Measurements from ENCODE around the gene GMCL2. TPM values are rescaled to one million over a fixed set of nuclear protein-coding genes. Genes with fewer than 3 reads are reported as not detected.
A peak's percentile ranks its signal among the peaks of the same experiment; 100 is the strongest.
"Not testable (repeated sequence)": the region's sequence is repeated elsewhere in the genome, so short reads cannot be mapped to it uniquely, and the experiment has no call there.

The GMCL2 gene
- total and polyA plus RNA-seq, 12 donors = not detected

DNA sequence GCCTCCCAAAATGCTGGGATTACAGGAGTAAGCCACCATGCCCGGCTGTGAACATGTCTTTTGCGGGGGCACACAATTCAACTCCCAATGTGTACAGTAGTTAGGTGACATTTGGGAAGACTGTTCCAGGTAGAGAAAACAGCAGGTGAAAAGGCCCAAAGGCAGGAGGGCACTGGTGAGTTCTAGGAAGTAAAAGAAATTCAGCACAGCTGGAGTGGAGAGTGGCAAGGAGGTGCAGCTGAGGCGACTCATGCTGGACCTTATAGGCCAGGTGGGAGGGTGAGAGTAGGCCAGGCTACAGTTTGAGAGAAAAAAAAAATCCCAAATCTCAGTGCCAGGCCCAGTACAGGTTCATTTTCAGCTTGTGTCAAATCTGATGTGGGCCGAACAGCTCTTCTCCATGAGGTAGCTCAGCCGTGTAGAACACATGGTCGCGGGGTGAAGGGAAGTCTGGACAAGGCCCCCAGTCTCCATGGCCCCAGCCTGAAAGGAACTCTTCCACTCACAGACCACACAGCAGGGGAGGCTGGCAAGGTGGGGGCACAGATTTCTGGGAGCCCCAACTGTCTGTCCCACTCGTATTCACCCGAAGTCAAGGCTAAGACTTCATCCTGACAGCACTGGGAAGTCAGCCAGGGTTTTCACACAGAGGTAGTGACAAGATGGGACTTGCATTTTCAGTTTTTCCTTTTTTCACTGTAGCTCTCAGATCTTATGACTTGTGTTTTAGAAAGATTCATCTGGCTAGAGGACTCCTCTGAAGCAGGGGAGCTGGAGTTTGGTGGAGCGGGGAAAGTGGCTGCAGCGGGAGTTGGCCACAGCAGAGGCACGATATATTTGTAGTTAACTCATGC is 12.6 kb upstream of the GMCL2 start:
- Histone ChIP-seq H3K27ac (no peak overlapping the region), H3K36me3 (no peaks in the 10 kb centered on the region), H3K4me3 (no peak overlapping the region), H3K9me3 (no peaks in the 10 kb centered on the region), H3K27me3 (peaks cover 0 to 5% (median 0%) of the 10 kb centered on the region in 7 donors), H3K4me1 (peaks cover 0 to 9% (median 3%) of the 10 kb centered on the region in 9 donors)
- ATAC-seq (no peak), DNase-seq (no peak)
- intact Hi-C loops (cut with DNase I) = no loop called here
- WGBS, 2 donors = 82% methylated on average over 12 of the region's 12 CpGs
- TF ChIP-seq, protein P1, sequence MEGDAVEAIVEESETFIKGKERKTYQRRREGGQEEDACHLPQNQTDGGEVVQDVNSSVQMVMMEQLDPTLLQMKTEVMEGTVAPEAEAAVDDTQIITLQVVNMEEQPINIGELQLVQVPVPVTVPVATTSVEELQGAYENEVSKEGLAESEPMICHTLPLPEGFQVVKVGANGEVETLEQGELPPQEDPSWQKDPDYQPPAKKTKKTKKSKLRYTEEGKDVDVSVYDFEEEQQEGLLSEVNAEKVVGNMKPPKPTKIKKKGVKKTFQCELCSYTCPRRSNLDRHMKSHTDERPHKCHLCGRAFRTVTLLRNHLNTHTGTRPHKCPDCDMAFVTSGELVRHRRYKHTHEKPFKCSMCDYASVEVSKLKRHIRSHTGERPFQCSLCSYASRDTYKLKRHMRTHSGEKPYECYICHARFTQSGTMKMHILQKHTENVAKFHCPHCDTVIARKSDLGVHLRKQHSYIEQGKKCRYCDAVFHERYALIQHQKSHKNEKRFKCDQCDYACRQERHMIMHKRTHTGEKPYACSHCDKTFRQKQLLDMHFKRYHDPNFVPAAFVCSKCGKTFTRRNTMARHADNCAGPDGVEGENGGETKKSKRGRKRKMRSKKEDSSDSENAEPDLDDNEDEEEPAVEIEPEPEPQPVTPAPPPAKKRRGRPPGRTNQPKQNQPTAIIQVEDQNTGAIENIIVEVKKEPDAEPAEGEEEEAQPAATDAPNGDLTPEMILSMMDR (IDR thresholded peaks at IDR 0.05) = no peak

DNA sequence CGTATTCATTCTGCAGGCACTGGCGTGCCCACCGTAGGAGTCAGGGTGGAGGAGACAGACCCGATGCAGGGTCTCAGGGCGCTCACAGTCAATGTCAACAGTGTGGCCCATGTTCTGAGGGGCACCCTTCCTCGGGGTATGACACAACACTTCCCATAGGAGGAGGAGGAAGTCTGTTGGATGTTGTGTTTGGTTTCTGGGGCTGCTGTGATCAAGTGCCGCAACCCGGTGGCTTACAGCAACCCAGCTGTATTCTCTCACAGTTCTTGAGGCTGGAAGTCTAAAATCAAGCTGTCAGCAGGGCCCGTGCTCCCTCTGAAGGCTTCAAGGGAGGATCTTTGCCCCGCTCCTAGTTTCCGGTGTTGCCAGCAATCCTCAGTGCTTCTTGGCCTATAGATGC is 11.5 kb upstream of the GMCL2 start:
- ATAC-seq (no peak), DNase-seq (no peak)
- Histone ChIP-seq H3K36me3 (no peaks in the 10 kb centered on the region), H3K4me1 (peaks cover 0 to 14% (median 1%) of the 10 kb centered on the region in 9 donors), H3K4me3 (no peak overlapping the region), H3K27ac (no peak overlapping the region), H3K9me3 (no peaks in the 10 kb centered on the region), H3K27me3 (peaks cover 0 to 16% (median 10%) of the 10 kb centered on the region in 7 donors)
- TF ChIP-seq, protein P1 (IDR thresholded peaks at IDR 0.05) = no peak
- intact Hi-C loops (cut with DNase I) = no loop called here
- WGBS, 2 donors = 77 to 78% methylated on average over 11 of the region's 11 CpGs

DNA sequence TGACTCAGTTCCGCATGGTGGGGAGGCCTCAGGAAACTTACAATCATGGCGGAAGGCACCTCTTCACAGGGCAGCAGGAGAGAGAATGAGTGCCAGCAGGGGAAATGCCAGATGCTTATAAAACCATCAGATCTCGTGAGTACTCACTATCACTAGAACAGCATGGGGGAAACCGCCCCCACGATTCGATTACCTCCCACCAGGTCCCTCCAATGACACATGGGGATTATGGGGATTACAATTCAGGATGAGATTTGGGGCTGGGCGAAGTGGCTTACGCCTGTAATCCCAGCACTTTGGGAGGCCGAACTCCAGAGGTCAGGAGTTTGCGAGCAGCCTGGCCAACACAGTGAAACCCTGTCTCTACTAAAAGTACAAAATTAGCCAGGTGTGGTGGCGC is 11.0 kb upstream of the GMCL2 start:
- H3K27me3 ChIP-seq = peaks cover 0 to 21% (median 12%) of the 10 kb centered on the region in 7 donors
- ATAC-seq; DNase-seq; H3K27ac ChIP-seq; H3K9me3 ChIP-seq; intact Hi-C loops (cut with DNase I); H3K36me3 ChIP-seq; H3K4me3 ChIP-seq: not testable (repeated sequence)
- H3K4me1 ChIP-seq = peaks cover 0 to 12% (median 0%) of the 10 kb centered on the region in 9 donors
- 71 to 81% methylated on average over 11 of the region's 11 CpGs for WGBS, 2 donors

DNA sequence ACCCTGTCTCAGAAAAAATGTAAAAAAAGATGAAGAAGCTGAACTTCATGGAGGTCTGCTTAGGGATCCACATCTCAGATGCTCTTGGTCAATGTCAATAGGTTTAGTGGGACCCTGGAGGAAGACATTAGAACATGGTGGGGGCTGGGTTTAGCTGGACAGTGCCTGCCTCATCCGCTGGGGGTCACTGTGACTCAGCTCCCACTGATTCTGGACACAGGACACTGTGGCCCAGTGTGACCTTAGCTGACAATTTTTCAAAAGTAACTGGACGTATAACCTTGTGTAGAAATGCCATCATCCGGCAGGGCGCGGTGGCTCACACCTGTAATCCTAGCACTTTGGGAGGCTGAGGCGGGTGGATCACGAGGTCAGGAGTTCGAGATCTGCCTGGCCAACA is 9.8 kb upstream of the GMCL2 start:
- H3K4me1 ChIP-seq = peaks cover 0 to 10% (median 0%) of the 10 kb centered on the region in 9 donors
- TF ChIP-seq, protein P1 (IDR thresholded peaks at IDR 0.05) = peak in 7 of 9 donors; percentile 32 to 46 (median 40)
- 81 to 83% methylated on average over 8 of the region's 8 CpGs for WGBS, 2 donors
- no peak for DNase-seq
- peak in 3 of 8 donors; percentile 34 to 51 (median 50) for ATAC-seq
- H3K4me3 ChIP-seq = no peak overlapping the region
- no peaks in the 10 kb centered on the region for H3K36me3 ChIP-seq
- no peak overlapping the region for H3K27ac ChIP-seq
- intact Hi-C loops (cut with DNase I) = no loop called here
- peaks cover 0 to 25% (median 16%) of the 10 kb centered on the region in 7 donors for H3K27me3 ChIP-seq
- H3K9me3 ChIP-seq = no peaks in the 10 kb centered on the region
